ENCODE results near the gene TMEFF1.

Gene TMEFF1, protein sequence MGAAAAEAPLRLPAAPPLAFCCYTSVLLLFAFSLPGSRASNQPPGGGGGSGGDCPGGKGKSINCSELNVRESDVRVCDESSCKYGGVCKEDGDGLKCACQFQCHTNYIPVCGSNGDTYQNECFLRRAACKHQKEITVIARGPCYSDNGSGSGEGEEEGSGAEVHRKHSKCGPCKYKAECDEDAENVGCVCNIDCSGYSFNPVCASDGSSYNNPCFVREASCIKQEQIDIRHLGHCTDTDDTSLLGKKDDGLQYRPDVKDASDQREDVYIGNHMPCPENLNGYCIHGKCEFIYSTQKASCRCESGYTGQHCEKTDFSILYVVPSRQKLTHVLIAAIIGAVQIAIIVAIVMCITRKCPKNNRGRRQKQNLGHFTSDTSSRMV

GRCh38 chr9:100472788-100473275, at the start of gene TMEFF1:
Gene TMEFF1 (plus strand): TSS chr9:100473149. CDS start chr9:100473545, 396 bp downstream.
- H3K27me3 ChIP-seq (ENCODE audit: control insufficient read depth, insufficient read depth, low read length), result no peaks in the 10 kb centered on the region
- peaks cover 8% of the 10 kb centered on the region for H3K4me1 ChIP-seq (ENCODE audit: control insufficient read depth, insufficient read depth, low read length)
- H3K9me3 ChIP-seq (ENCODE audit: control insufficient read depth, insufficient read depth, low read length), result no peaks in the 10 kb centered on the region
- H3K9ac ChIP-seq (ENCODE audit: low read depth, low read length), result peak within 1 kb of the TSS; percentile 76
- peak within 1 kb of the TSS; percentile 87 for H3K4me3 ChIP-seq (ENCODE audit: low read depth, low read length)
- no peaks in the 10 kb centered on the region for H3K36me3 ChIP-seq (ENCODE audit: control insufficient read depth, insufficient read depth, low read length)

DNA sequence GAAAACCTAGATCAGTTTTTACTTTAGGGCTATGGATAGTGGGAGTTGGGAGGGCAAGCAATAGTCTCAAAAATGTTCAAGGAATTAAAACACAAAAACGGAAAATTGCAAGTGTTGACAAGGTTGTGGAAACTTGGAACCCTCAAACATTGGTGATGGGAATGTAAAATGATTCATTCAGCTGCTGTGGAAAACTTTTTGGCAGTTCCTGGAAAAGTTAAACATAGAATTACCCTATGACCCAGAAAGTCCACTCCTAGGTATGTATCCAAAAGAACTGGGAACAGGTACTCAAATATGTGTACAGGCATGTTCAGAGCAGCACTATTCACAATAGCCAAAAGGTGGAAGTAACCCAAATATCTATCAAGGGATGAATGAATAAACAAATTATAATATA, 47.2 kb upstream of the TMEFF1 start:
- H3K4me1 ChIP-seq (ENCODE audit: control insufficient read depth, insufficient read depth, low read length), result peaks cover 10% of the 10 kb centered on the region
- no peaks in the 10 kb centered on the region for H3K36me3 ChIP-seq (ENCODE audit: control insufficient read depth, insufficient read depth, low read length)
- no peak overlapping the region for H3K9ac ChIP-seq (ENCODE audit: low read depth, low read length)
- no peak overlapping the region for H3K4me3 ChIP-seq (ENCODE audit: low read depth, low read length)
- no peaks in the 10 kb centered on the region for H3K9me3 ChIP-seq (ENCODE audit: control insufficient read depth, insufficient read depth, low read length)
- H3K27me3 ChIP-seq (ENCODE audit: control insufficient read depth, insufficient read depth, low read length), result no peaks in the 10 kb centered on the region

DNA sequence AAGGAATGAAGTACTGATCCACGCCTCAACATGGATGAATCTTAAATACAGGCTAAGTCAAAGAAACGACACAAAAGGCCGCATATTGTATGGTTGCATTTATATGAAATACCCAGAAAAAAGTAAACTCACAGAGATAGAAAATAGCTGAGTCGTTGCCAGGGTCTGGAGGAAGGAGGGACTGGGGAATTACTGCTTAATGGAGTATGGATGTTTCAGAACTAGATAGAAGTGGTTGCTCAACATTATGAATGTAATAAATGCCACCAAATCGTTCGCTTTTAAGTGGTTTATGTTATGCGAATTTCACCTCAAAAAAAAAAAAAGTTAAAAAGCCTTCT, 46.8 kb upstream of the TMEFF1 start:
- H3K36me3 ChIP-seq (ENCODE audit: control insufficient read depth, insufficient read depth, low read length), result no peaks in the 10 kb centered on the region

GRCh38 chr9:100426530-100427365, 46.2 kb upstream of the TMEFF1 start, which contains the start of gene MSANTD3:
Gene MSANTD3 (plus strand): TSS chr9:100427143. CDS start chr9:100441939, 14,796 bp downstream.
- H3K9me3 ChIP-seq (ENCODE audit: control insufficient read depth, insufficient read depth, low read length), result no peaks in the 10 kb centered on the region
- peaks cover 10% of the 10 kb centered on the region for H3K4me1 ChIP-seq (ENCODE audit: control insufficient read depth, insufficient read depth, low read length)
- H3K27me3 ChIP-seq (ENCODE audit: control insufficient read depth, insufficient read depth, low read length), result no peaks in the 10 kb centered on the region
- H3K36me3 ChIP-seq (ENCODE audit: control insufficient read depth, insufficient read depth, low read length), result no peaks in the 10 kb centered on the region
- peak within 1 kb of the TSS; percentile 81 for H3K4me3 ChIP-seq (ENCODE audit: low read depth, low read length)
- peak within 1 kb of the TSS; percentile 82 for H3K9ac ChIP-seq (ENCODE audit: low read depth, low read length)

More for the DNA sequence above, 46.8 kb upstream of the TMEFF1 start:
- Histone ChIP-seq H3K4me1 (ENCODE audit: control insufficient read depth, insufficient read depth, low read length) (peaks cover 10% of the 10 kb centered on the region), H3K27me3 (ENCODE audit: control insufficient read depth, insufficient read depth, low read length) (no peaks in the 10 kb centered on the region), H3K9me3 (ENCODE audit: control insufficient read depth, insufficient read depth, low read length) (no peaks in the 10 kb centered on the region), H3K9ac (ENCODE audit: low read depth, low read length) (peak overlapping the region; percentile 82), H3K4me3 (ENCODE audit: low read depth, low read length) (peak overlapping the region; percentile 81)

GRCh38 chr9:100427366-100428263, 45.3 kb upstream of the TMEFF1 start:
- peaks cover 10% of the 10 kb centered on the region for H3K4me1 ChIP-seq (ENCODE audit: control insufficient read depth, insufficient read depth, low read length)
- H3K9me3 ChIP-seq (ENCODE audit: control insufficient read depth, insufficient read depth, low read length), result no peaks in the 10 kb centered on the region
- peak overlapping the region; percentile 72 for H3K4me3 ChIP-seq (ENCODE audit: low read depth, low read length)
- no peaks in the 10 kb centered on the region for H3K36me3 ChIP-seq (ENCODE audit: control insufficient read depth, insufficient read depth, low read length)
- H3K9ac ChIP-seq (ENCODE audit: low read depth, low read length), result peak overlapping the region; percentile 70
- H3K27me3 ChIP-seq (ENCODE audit: control insufficient read depth, insufficient read depth, low read length), result no peaks in the 10 kb centered on the region

GRCh38 chr9:100428871-100429654, 43.9 kb upstream of the TMEFF1 start:
- no peaks in the 10 kb centered on the region for H3K36me3 ChIP-seq (ENCODE audit: control insufficient read depth, insufficient read depth, low read length)
- H3K9ac ChIP-seq (ENCODE audit: low read depth, low read length), result no peak overlapping the region
- peaks cover 10% of the 10 kb centered on the region for H3K4me1 ChIP-seq (ENCODE audit: control insufficient read depth, insufficient read depth, low read length)
- H3K4me3 ChIP-seq (ENCODE audit: low read depth, low read length), result no peak overlapping the region
- no peaks in the 10 kb centered on the region for H3K27me3 ChIP-seq (ENCODE audit: control insufficient read depth, insufficient read depth, low read length)
- H3K9me3 ChIP-seq (ENCODE audit: control insufficient read depth, insufficient read depth, low read length), result no peaks in the 10 kb centered on the region

GRCh38 chr9:100430286-100430940, 42.5 kb upstream of the TMEFF1 start:
- Histone ChIP-seq H3K36me3 (ENCODE audit: control insufficient read depth, insufficient read depth, low read length) (no peaks in the 10 kb centered on the region), H3K4me1 (ENCODE audit: control insufficient read depth, insufficient read depth, low read length) (peaks cover 10% of the 10 kb centered on the region), H3K9me3 (ENCODE audit: control insufficient read depth, insufficient read depth, low read length) (no peaks in the 10 kb centered on the region), H3K27me3 (ENCODE audit: control insufficient read depth, insufficient read depth, low read length) (no peaks in the 10 kb centered on the region), H3K9ac (ENCODE audit: low read depth, low read length) (no peak overlapping the region), H3K4me3 (ENCODE audit: low read depth, low read length) (no peak overlapping the region)

DNA sequence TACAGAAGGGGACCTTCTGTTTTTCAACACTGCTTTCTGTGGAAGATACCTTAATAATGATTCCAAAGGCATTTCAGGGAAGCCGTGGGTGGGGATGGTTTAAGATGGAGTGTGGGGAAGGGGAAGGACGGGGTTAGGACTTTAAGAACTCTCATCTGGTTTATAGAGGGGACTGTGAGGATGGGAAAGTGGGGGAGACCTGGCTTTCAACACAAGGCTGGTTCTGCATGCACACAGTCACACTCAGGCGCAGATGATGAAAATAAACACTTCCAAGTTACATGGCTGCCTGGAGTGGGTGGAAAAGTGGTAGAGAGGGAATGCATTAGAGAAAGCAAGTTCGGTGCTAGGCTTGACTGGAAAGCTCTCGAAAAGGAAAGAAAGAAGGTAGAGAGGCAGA, 41.1 kb upstream of the TMEFF1 start:
- no peak overlapping the region for H3K4me3 ChIP-seq (ENCODE audit: low read depth, low read length)
- H3K4me1 ChIP-seq (ENCODE audit: control insufficient read depth, insufficient read depth, low read length), result peaks cover 10% of the 10 kb centered on the region
- no peak overlapping the region for H3K9ac ChIP-seq (ENCODE audit: low read depth, low read length)
- no peaks in the 10 kb centered on the region for H3K27me3 ChIP-seq (ENCODE audit: control insufficient read depth, insufficient read depth, low read length)
- no peaks in the 10 kb centered on the region for H3K9me3 ChIP-seq (ENCODE audit: control insufficient read depth, insufficient read depth, low read length)
- no peaks in the 10 kb centered on the region for H3K36me3 ChIP-seq (ENCODE audit: control insufficient read depth, insufficient read depth, low read length)

GRCh38 chr9:100432736-100433135, 40.2 kb upstream of the TMEFF1 start:
- peaks cover 10% of the 10 kb centered on the region for H3K4me1 ChIP-seq (ENCODE audit: control insufficient read depth, insufficient read depth, low read length)
- H3K9me3 ChIP-seq (ENCODE audit: control insufficient read depth, insufficient read depth, low read length), result no peaks in the 10 kb centered on the region
- no peak overlapping the region for H3K9ac ChIP-seq (ENCODE audit: low read depth, low read length)
- H3K27me3 ChIP-seq (ENCODE audit: control insufficient read depth, insufficient read depth, low read length), result no peaks in the 10 kb centered on the region
- H3K4me3 ChIP-seq (ENCODE audit: low read depth, low read length), result no peak overlapping the region
- H3K36me3 ChIP-seq (ENCODE audit: control insufficient read depth, insufficient read depth, low read length), result no peaks in the 10 kb centered on the region

- H3K36me3 ChIP-seq (ENCODE audit: control insufficient read depth, insufficient read depth, low read length), result no peaks in the 10 kb centered on the region
- H3K9ac ChIP-seq (ENCODE audit: low read depth, low read length), result no peak overlapping the region
- H3K27me3 ChIP-seq (ENCODE audit: control insufficient read depth, insufficient read depth, low read length), result no peaks in the 10 kb centered on the region
- H3K4me1 ChIP-seq (ENCODE audit: control insufficient read depth, insufficient read depth, low read length), result no peaks in the 10 kb centered on the region
- H3K4me3 ChIP-seq (ENCODE audit: low read depth, low read length), result no peak overlapping the region
- no peaks in the 10 kb centered on the region for H3K9me3 ChIP-seq (ENCODE audit: control insufficient read depth, insufficient read depth, low read length)
Measured at GRCh38 chr9:100436571-100436970, 36.4 kb upstream of the TMEFF1 start.

All from iPS-15b (cell line).